Measurements from ENCODE around the gene KLK12. TPM values are rescaled to one million over a fixed set of nuclear protein-coding genes. Genes with fewer than 3 reads are reported as not detected.

KLK12 gene, protein sequence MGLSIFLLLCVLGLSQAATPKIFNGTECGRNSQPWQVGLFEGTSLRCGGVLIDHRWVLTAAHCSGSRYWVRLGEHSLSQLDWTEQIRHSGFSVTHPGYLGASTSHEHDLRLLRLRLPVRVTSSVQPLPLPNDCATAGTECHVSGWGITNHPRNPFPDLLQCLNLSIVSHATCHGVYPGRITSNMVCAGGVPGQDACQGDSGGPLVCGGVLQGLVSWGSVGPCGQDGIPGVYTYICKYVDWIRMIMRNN
- total RNA-seq (not detected), polyA plus RNA-seq (not detected)
- long read RNA-seq, donor 1: 0 reads
- long read RNA-seq, donor 2: 0 reads

DNA sequence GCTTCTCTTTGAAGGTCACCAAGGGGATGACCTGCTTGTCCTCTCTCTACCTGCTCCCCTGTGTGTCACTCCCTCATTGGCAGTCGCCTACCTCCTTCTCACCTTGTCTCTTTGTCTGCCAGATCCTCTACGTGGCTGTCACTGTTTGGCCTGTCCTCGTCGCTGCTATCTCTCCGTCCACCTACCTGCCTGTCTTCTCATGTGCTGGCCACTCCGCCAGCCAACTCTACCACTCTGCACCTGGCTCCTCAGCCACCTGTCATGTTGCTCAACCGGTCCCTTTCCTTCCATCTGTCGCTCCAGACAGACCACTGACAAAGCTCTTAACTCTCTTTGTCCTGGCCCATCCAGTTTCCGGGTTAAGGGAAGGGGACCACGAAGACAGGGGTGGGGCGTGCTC, at the start of gene KLK12:
Gene KLK12 (minus strand): TSS at position 299 of the 400 bp plus-strand sequence. CDS start 381 bp downstream, outside the sequence.
- no peak within 1 kb of the TSS for H3K27ac ChIP-seq
- 39 to 47% (median 47%) methylated on average over 11 of the region's 11 CpGs for whole genome bisulfite sequencing, 3 donors
- intact Hi-C loops (cut with DNase I): no loop called here
- ATAC-seq (no peak), DNase-seq (no peak)
- no peaks in the 10 kb centered on the region for H3K9me3 ChIP-seq
- TF ChIP-seq, protein P1, sequence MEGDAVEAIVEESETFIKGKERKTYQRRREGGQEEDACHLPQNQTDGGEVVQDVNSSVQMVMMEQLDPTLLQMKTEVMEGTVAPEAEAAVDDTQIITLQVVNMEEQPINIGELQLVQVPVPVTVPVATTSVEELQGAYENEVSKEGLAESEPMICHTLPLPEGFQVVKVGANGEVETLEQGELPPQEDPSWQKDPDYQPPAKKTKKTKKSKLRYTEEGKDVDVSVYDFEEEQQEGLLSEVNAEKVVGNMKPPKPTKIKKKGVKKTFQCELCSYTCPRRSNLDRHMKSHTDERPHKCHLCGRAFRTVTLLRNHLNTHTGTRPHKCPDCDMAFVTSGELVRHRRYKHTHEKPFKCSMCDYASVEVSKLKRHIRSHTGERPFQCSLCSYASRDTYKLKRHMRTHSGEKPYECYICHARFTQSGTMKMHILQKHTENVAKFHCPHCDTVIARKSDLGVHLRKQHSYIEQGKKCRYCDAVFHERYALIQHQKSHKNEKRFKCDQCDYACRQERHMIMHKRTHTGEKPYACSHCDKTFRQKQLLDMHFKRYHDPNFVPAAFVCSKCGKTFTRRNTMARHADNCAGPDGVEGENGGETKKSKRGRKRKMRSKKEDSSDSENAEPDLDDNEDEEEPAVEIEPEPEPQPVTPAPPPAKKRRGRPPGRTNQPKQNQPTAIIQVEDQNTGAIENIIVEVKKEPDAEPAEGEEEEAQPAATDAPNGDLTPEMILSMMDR (IDR thresholded peaks at IDR 0.05): no peak
- H3K4me1 ChIP-seq: no peaks in the 10 kb centered on the region
- no peak within 1 kb of the TSS for H3K4me3 ChIP-seq
- H3K27me3 ChIP-seq (ENCODE audit: insufficient read depth in 3 of 3, low read length in 2 of 3): no peaks in the 10 kb centered on the region
- H3K36me3 ChIP-seq (ENCODE audit: insufficient read depth in 1 of 2, low read depth in 1 of 2): no peaks in the 10 kb centered on the region

DNA sequence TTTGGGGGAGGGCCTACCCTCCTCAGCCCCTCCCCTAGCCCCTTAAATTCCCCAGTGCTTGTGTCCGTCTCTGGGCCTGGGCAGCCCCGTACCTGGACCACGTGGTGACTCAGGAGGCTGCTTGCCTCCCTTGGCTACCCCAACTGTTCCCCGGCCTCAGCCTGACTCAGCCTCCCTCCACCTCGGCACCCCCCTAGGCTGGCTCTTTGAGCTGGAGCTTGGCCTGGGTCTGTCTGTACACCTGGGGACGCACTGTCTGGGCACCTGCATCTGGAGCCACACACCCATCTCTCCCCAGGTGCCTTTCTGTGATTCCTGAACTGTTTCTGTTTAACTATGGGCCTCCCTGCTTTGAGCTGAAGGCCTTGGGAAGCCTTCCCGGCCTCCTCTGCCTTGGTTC, 49.7 kb upstream of the KLK12 start:
- peaks cover 0 to 6% (median 0%) of the 10 kb centered on the region in 3 donors for H3K27me3 ChIP-seq (ENCODE audit: insufficient read depth in 3 of 3, low read length in 2 of 3)
- H3K9me3 ChIP-seq: no peaks in the 10 kb centered on the region
- DNase-seq: no peak
- intact Hi-C loops (cut with DNase I): no loop called here
- no peaks in the 10 kb centered on the region for H3K36me3 ChIP-seq (ENCODE audit: insufficient read depth in 1 of 2, low read depth in 1 of 2)
- TF ChIP-seq, protein P1 (IDR thresholded peaks at IDR 0.05): no peak
- ATAC-seq: no peak
- H3K4me1 ChIP-seq: no peaks in the 10 kb centered on the region
- whole genome bisulfite sequencing, 3 donors: 60 to 64% (median 63%) methylated on average over 6 to 7 of the region's 7 CpGs
- no peak overlapping the region for H3K4me3 ChIP-seq
- H3K27ac ChIP-seq: no peak overlapping the region

DNA sequence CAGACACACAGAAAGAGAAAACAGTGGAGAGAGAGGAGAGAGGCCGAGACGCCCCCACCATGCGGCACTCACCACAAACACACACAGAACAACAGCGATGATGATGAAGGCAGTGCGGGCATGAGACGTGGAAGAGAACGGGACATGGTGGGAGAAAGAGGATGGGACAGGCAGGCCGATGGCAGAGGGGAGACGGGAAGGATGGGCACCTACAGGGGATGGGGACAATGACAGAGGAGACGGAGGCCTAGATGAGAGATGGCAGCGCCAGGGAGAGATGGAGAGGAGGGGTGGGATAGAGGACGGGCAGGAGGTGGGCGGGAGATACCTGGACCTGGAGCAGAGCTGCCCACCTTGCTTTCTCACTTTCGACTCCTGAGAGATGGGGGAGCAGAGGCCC, 49.0 kb upstream of the KLK12 start:
- ATAC-seq: no peak
- peaks cover 0 to 6% (median 0%) of the 10 kb centered on the region in 3 donors for H3K27me3 ChIP-seq (ENCODE audit: insufficient read depth in 3 of 3, low read length in 2 of 3)
- H3K27ac ChIP-seq: no peak overlapping the region
- WGBS, 3 donors: 66 to 75% (median 71%) methylated on average over 14 of the region's 14 CpGs
- H3K4me1 ChIP-seq: no peaks in the 10 kb centered on the region
- intact Hi-C loops (cut with DNase I): no loop called here
- H3K4me3 ChIP-seq: no peak overlapping the region
- no peaks in the 10 kb centered on the region for H3K9me3 ChIP-seq
- TF ChIP-seq, protein P1 (IDR thresholded peaks at IDR 0.05): no peak
- DNase-seq: no peak
- no peaks in the 10 kb centered on the region for H3K36me3 ChIP-seq (ENCODE audit: insufficient read depth in 1 of 2, low read depth in 1 of 2)

DNA sequence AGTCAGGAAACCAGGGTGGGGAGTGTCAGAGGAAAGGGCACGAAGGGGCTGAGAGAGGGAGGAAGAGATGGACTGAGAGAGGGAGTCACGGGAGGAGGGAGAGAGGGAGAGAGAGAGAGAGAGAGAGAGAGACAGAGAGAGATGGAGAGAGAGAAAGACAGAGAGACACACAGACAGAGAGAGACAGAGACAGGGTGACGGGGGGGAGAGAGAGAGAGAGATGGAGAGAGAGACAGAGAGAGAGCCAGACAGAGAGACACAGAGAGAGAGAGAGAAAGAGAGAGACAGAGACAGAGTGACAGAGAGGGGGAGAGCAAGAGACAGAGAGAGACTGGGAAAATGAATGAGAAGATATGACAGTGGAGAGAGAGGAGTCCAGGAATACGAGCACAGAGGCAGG, 48.4 kb upstream of the KLK12 start:
- no peaks in the 10 kb centered on the region for H3K36me3 ChIP-seq (ENCODE audit: insufficient read depth in 1 of 2, low read depth in 1 of 2)
- no peak overlapping the region for H3K4me3 ChIP-seq
- H3K27ac ChIP-seq: no peak overlapping the region
- ATAC-seq: no peak
- 27 to 34% (median 27%) methylated on average over 4 of the region's 4 CpGs for WGBS, 3 donors
- intact Hi-C loops (cut with DNase I): no loop called here
- peaks cover 0 to 6% (median 0%) of the 10 kb centered on the region in 3 donors for H3K27me3 ChIP-seq (ENCODE audit: insufficient read depth in 3 of 3, low read length in 2 of 3)
- H3K9me3 ChIP-seq: no peaks in the 10 kb centered on the region
- no peak for DNase-seq
- TF ChIP-seq, protein P1 (IDR thresholded peaks at IDR 0.05): no peak
- no peaks in the 10 kb centered on the region for H3K4me1 ChIP-seq

DNA sequence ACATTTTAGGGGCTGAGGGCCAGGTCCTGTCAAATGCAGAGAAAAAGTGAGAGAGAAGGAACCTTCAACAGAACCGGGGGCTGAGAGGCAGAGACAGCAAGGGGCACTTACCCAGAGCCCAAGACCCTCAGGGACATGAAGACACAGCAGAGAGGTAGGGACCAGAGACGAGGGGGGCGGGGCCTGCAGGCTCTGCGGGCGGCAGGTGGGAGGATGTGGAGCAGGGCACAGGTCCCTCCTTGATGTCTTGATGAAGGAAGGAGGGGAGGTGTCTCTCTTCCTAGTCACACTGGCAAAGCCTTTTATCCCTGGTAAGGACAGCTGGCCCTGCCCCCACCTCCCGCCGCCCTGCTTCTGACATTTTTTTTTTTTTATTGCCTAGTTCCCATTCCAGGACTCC, 47.8 kb upstream of the KLK12 start, which contains the start of gene KLK14:
Gene KLK14 (minus strand): TSS at position 277 of the 400 bp plus-strand sequence. CDS start 273 bp downstream, at position 4.
- ATAC-seq (no peak), DNase-seq (no peak)
- H3K27ac ChIP-seq: no peak within 1 kb of the TSS
- H3K9me3 ChIP-seq: no peaks in the 10 kb centered on the region
- intact Hi-C loops (cut with DNase I): no loop called here
- no peaks in the 10 kb centered on the region for H3K4me1 ChIP-seq
- H3K27me3 ChIP-seq (ENCODE audit: insufficient read depth in 3 of 3, low read length in 2 of 3): peaks cover 0 to 6% (median 0%) of the 10 kb centered on the region in 3 donors
- TF ChIP-seq, protein P1 (IDR thresholded peaks at IDR 0.05): no peak
- 22 to 23% (median 22%) methylated on average over 7 of the region's 7 CpGs for WGBS, 3 donors
- no peak within 1 kb of the TSS for H3K4me3 ChIP-seq
- no peaks in the 10 kb centered on the region for H3K36me3 ChIP-seq (ENCODE audit: insufficient read depth in 1 of 2, low read depth in 1 of 2)
